Measurements from ENCODE around the gene GABRD. TPM values are rescaled to one million over a fixed set of nuclear protein-coding genes. Genes with fewer than 3 reads are reported as not detected.

Gene GABRD
- polyA plus RNA-seq, 1 experiment, result not detected

DNA sequence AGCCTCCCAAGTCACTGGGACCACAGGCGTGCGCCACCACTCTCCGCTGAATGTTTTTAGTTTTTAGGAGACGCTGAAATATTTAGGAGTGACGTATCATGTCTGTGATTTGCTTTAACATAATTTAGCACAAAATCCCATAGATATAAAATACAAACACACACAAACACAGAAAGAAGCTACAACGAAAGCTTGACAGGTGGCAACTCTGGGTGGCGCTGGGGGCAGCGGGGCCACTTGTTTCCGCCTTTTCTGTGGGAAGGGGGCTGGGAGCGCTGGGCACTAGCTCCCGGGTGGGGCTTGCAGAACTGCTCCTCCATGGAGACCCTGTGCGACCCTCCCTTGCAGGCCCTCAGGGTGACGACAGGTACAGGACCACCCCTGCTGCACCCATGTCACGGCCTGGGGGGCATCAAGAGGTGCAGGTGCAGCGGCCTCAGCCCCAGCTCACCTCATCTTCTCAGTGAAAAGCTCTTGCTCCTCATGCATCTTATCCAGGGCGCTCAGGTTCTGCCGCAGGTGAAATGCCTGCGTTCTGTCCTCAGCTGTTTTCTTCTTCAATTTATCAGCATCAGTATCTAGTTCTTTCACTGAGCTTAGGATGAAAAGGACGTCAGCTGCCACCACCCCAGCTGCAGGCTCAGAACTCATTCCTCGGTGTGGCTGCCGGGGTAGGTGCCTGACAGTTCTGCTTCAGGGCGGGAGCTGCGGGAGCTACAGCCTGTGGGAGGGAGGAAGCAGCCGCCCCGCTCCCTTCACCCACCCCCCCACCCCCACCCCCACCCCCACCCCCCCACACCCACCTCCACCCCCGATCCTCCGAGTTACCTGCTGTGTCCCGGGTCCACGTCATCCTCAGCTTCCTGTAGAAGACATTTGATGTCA is 30.8 kb upstream of the GABRD start:
- no peaks in the 10 kb centered on the region for H3K27me3 ChIP-seq (ENCODE audit: control insufficient read depth, insufficient read depth, low read length)
- no peak for DNase-seq (ENCODE audit: low read depth)
- TF ChIP-seq, protein P1, sequence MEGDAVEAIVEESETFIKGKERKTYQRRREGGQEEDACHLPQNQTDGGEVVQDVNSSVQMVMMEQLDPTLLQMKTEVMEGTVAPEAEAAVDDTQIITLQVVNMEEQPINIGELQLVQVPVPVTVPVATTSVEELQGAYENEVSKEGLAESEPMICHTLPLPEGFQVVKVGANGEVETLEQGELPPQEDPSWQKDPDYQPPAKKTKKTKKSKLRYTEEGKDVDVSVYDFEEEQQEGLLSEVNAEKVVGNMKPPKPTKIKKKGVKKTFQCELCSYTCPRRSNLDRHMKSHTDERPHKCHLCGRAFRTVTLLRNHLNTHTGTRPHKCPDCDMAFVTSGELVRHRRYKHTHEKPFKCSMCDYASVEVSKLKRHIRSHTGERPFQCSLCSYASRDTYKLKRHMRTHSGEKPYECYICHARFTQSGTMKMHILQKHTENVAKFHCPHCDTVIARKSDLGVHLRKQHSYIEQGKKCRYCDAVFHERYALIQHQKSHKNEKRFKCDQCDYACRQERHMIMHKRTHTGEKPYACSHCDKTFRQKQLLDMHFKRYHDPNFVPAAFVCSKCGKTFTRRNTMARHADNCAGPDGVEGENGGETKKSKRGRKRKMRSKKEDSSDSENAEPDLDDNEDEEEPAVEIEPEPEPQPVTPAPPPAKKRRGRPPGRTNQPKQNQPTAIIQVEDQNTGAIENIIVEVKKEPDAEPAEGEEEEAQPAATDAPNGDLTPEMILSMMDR (IDR thresholded peaks at IDR 0.05; ENCODE audit: insufficient read depth, low read depth, low read length), result no peak
- H3K36me3 ChIP-seq (ENCODE audit: control insufficient read depth, insufficient read depth, low read length), result no peaks in the 10 kb centered on the region
- CTCF ChIA-PET, result no interaction called here
- POLR2A ChIA-PET, result no interaction called here
- H3K4me3 ChIP-seq (ENCODE audit: low read depth, low read length), result no peak overlapping the region

DNA sequence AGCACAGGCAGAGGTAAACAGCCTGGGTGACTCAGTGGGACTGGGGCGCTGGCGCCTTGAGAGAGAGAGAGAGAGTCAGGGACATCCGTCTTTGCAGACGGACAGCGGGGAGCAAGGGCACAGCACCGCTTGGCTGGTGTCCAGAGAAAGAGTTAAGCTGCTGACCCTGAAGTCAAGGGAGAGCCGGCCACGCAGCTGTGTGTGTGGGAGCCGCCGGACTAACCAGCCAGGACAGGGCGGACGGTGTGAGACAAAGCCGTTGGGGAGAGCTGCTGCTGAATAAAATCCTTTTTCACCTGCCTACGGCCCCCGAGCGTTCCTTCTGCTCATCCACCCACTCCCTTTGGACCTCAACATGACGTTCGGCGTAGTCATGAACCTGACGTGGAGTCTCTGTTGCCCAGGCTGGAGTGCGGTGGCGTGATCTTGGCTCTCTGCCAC is 30.0 kb upstream of the GABRD start:
- ChIA-PET POLR2A (no interaction called here), CTCF (interaction anchor here (1.3 kb wide), 1 partner anchor 45 kb away, joined by 4 read pairs; no protein-coding TSS in a partner anchor)
- no peaks in the 10 kb centered on the region for H3K27me3 ChIP-seq (ENCODE audit: control insufficient read depth, insufficient read depth, low read length)
- H3K36me3 ChIP-seq (ENCODE audit: control insufficient read depth, insufficient read depth, low read length), result no peaks in the 10 kb centered on the region
- no peak overlapping the region for H3K4me3 ChIP-seq (ENCODE audit: low read depth, low read length)
- TF ChIP-seq, protein P1 (IDR thresholded peaks at IDR 0.05; ENCODE audit: insufficient read depth, low read depth, low read length), result no peak
- no peak for DNase-seq (ENCODE audit: low read depth)

DNA sequence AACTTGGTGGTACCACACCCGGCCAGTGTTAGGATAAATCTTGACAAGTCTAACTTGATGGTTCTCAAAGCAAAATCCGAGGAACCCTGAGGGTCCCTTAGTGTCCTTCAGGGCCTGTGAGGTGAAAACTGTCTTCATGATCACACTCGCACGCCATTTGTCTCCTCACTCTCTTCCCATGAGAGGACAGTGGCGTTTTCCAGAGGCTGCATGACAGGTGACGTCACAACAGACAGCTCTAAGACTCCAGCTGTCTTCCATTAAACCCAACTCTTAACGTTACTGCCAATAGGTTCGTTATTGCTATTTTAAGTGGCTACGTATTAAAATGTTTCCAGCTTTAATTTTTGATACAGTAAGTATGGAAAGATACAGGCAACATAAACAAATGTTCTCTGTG is 29.4 kb upstream of the GABRD start:
- no peak for DNase-seq (ENCODE audit: low read depth)
- ChIA-PET CTCF (interaction anchor here (1.3 kb wide), 1 partner anchor 45 kb away, joined by 4 read pairs; no protein-coding TSS in a partner anchor), POLR2A (no interaction called here)
- Histone ChIP-seq H3K4me3 (ENCODE audit: low read depth, low read length) (no peak overlapping the region), H3K27me3 (ENCODE audit: control insufficient read depth, insufficient read depth, low read length) (no peaks in the 10 kb centered on the region), H3K36me3 (ENCODE audit: control insufficient read depth, insufficient read depth, low read length) (no peaks in the 10 kb centered on the region)
- TF ChIP-seq, protein P1 (IDR thresholded peaks at IDR 0.05; ENCODE audit: insufficient read depth, low read depth, low read length), result no peak

DNA sequence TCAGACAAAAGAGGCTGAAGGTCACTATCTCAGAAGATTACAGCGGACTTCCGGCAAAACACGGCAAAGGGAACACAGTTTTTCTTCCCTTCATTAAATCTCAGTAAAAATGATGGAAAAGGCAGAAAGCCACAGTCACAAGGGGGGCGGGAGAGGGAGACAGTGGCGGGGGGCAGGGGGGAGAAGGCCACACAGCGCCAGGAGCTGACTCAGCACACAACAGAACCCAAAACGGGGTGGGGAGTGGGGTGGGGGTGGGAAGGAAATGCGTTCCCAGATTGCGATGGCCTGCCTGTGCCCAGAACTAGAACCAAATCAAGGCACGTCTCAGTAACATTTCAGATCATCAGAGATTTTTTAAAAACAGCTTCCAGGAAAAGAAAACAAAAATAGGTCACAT is 28.9 kb upstream of the GABRD start:
- POLR2A ChIA-PET, result no interaction called here
- Histone ChIP-seq H3K4me3 (ENCODE audit: low read depth, low read length) (no peak overlapping the region), H3K36me3 (ENCODE audit: control insufficient read depth, insufficient read depth, low read length) (no peaks in the 10 kb centered on the region), H3K27me3 (ENCODE audit: control insufficient read depth, insufficient read depth, low read length) (no peaks in the 10 kb centered on the region)
- no peak for DNase-seq (ENCODE audit: low read depth)
- CTCF ChIA-PET, result interaction anchor here (1.3 kb wide), 2 partner anchors 30 to 46 kb away, joined by 4 to 5 read pairs; no protein-coding TSS in a partner anchor
- TF ChIP-seq, protein P1 (IDR thresholded peaks at IDR 0.05; ENCODE audit: insufficient read depth, low read depth, low read length), result no peak

DNA sequence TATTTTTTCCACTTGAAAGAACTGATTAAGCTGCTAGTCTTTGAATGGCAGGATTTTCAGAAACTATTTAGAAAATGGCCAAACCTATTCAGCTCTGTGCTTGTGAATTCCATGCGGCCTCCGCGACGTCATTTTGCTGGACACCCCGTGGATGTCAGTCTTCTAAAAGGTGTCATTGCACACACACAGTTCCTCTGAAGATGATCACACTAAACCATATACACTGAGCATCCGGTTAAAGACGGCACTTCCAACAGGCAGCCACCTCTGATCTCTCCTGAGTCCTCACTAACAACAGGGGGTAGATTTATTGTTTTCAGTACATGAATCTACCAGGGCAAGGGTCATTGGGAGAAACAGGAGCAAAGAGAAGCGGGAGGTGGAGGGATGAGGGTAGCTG is 24.6 kb upstream of the GABRD start:
- Histone ChIP-seq H3K4me3 (ENCODE audit: low read depth, low read length) (no peak overlapping the region), H3K36me3 (ENCODE audit: control insufficient read depth, insufficient read depth, low read length) (no peaks in the 10 kb centered on the region), H3K27me3 (ENCODE audit: control insufficient read depth, insufficient read depth, low read length) (no peaks in the 10 kb centered on the region)
- ChIA-PET POLR2A (no interaction called here), CTCF (no interaction called here)
- TF ChIP-seq, protein P1 (IDR thresholded peaks at IDR 0.05; ENCODE audit: insufficient read depth, low read depth, low read length), result no peak
- no peak for DNase-seq (ENCODE audit: low read depth)

Measured in BJ (cell line).